ENCODE results near the gene DCC.

The DCC gene

DNA sequence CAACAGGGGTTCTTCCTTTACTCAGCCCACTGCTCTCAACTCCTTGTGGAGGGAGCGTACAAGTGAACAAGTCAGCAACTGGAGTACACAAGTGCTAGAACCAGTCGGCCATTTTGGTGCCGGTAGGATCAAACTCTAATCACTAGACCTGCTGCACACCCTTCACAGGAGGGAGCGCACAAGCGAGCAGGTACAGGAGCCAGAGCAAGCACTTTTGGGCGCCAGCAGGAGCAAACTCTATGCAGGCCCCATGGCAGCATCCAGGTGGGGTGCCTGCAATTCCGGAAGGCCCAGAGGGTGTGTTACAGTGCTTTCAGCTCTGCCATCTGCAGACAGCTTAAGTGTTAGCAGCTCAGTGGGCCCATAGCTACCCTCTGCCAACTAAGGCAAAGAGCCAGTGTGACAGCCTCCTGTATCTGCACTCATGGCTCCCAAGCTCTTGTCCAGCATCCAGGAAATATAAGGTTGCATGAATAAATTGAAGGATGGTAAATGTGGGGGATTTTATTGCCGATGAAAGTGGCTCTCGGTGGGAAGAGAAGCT is 426.1 kb downstream of the DCC start:
- TF ChIP-seq, protein P1, sequence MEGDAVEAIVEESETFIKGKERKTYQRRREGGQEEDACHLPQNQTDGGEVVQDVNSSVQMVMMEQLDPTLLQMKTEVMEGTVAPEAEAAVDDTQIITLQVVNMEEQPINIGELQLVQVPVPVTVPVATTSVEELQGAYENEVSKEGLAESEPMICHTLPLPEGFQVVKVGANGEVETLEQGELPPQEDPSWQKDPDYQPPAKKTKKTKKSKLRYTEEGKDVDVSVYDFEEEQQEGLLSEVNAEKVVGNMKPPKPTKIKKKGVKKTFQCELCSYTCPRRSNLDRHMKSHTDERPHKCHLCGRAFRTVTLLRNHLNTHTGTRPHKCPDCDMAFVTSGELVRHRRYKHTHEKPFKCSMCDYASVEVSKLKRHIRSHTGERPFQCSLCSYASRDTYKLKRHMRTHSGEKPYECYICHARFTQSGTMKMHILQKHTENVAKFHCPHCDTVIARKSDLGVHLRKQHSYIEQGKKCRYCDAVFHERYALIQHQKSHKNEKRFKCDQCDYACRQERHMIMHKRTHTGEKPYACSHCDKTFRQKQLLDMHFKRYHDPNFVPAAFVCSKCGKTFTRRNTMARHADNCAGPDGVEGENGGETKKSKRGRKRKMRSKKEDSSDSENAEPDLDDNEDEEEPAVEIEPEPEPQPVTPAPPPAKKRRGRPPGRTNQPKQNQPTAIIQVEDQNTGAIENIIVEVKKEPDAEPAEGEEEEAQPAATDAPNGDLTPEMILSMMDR (IDR thresholded peaks at IDR 0.05; ENCODE audit: borderline replicate concordance, insufficient read depth, low read depth, low read length): no peak

DNA sequence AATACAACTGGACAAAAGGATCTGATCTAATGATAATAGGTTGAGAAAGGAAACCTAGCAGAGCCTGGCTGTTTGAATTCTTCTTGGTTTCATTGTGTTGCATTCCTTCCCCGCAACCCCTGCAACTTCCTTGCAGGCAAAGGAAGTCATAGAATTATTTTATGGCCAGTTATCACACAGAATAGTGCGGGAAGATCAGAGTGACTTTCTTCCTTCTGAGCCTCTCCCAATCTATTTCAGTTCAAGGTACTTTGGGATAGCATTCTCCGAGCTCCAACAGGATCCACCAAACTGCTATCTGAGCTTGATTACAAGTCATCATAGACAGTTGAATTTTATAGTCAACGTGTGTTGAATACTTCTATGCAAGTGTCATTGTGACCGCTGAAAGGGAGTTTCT is 441.1 kb downstream of the DCC start:
- TF ChIP-seq, protein P1 (IDR thresholded peaks at IDR 0.05; ENCODE audit: borderline replicate concordance, insufficient read depth, low read depth, low read length): no peak
- H3K4me3 ChIP-seq (ENCODE audit: low read depth, low read length): no peak overlapping the region

More for the DNA sequence above, 426.1 kb downstream of the DCC start:
- H3K4me3 ChIP-seq (ENCODE audit: low read depth, low read length): no peak overlapping the region

DNA sequence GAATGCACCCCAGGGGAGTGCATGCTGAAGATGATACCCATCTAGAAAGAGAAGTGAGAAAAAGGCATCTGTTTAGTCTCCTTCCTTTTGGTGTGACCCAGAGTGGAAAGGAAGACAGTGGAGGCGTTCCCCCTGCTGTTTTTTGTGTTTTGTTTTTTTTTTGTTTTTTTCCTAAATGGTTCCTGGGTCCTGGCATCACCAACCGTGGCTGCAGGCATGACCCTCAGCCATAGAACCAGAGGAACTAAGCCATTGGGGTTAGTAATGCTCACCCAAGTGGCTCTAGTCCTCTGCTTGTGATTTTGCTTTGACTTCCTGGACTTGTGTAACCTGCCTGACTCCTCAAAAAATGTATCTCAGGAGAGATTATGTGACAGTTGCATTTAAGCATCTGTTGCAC is 451.3 kb downstream of the DCC start:
- H3K4me3 ChIP-seq (ENCODE audit: low read depth, low read length): no peak overlapping the region
- TF ChIP-seq, protein P1 (IDR thresholded peaks at IDR 0.05; ENCODE audit: borderline replicate concordance, insufficient read depth, low read depth, low read length): no peak

DNA sequence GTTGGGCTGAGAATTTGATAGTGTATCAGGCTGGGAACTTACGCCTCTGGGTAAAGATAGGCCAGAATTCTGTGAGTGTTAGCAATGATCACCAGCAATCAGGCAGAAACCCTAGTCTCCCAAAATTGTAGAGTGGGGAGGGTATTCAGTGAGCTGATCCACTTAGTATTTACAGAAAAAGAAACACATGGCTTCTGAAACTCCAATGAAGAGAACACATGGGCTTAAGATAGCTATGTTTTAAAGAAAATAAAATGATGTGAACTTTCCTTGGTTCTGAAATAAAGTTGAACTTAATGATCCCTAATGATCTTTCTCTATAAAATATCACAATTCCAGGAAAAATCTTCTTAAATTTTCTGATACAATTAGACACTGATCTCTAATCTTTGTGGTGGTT is 472.8 kb downstream of the DCC start:
- TF ChIP-seq, protein P1 (IDR thresholded peaks at IDR 0.05; ENCODE audit: borderline replicate concordance, insufficient read depth, low read depth, low read length): no peak
- no peak overlapping the region for H3K4me3 ChIP-seq (ENCODE audit: low read depth, low read length)

DNA sequence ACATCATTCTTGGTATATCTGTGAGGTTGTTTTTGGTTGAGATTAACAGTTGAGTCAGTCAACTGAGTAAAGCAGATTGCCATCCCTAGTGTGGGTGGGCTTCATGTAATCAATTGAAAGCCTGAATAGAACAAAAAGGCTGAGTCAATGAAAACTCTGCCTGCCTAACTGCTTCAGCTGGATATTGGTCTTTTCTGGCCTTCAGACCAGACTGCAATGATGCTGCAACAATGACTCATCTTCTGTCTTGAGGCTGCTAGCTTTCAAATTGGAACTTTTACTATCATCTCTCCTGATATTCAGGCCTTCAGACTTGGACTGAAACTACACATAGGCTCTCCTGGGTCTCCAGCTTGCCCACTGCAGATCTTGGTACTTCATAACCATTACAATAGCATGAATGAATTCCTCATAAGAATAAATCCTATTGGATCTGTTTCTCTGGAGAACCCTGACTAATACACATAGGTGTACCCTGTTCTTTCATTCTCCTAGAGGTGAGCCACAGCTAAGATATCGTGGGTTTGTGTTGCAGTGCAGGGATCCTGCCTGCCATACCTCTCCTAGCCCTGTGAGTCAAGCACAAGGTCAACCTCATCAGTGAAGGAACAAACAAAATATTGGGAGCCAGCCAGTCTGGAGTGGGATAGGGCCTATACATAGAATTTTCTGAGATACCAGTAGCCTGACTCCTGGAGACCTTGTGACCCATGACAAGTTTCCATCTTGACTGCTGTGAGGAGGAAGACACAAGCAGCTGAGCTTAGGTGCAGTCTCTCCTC is 473.8 kb downstream of the DCC start:
- H3K4me3 ChIP-seq (ENCODE audit: low read depth, low read length): no peak overlapping the region
- TF ChIP-seq, protein P1 (IDR thresholded peaks at IDR 0.05; ENCODE audit: borderline replicate concordance, insufficient read depth, low read depth, low read length): no peak

DNA sequence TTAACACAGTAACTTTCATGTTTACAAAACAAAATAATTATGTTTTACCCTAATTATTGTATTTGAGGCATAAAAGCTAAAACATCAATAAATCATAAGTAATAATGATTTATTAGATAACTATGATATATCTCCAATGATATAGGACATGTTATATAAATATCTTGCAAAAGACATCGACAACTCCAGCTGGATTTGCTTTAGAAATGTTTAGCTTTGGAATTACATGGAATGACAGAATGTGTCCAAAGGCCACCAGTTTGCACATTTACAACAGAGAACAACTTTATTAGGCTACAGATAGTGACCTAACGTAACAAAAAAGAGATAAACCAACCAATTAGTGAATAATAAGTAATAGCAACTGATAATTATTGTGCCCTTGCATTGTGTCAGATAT is 475.7 kb downstream of the DCC start:
- H3K4me3 ChIP-seq (ENCODE audit: low read depth, low read length): no peak overlapping the region
- TF ChIP-seq, protein P1 (IDR thresholded peaks at IDR 0.05; ENCODE audit: borderline replicate concordance, insufficient read depth, low read depth, low read length): no peak

DNA sequence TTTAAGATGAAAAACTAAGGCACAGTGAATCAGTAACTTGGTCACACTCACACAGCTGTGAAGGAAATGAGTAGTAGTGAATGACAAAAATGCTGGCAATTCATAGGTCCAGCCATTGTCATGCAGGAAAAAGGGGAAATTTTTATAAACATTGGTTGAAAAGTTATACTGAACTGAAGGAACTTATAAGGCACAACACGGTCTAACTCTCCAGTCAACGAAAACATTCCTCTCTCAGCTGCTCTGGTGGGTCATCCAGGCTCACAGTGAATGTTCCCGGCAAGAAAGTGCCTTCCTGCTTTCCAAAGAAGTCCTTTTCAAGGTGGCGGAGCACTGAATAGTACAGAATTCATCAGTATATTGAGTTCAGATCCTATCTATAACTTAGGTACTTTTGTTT is 476.1 kb downstream of the DCC start:
- H3K4me3 ChIP-seq (ENCODE audit: low read depth, low read length): no peak overlapping the region
- TF ChIP-seq, protein P1 (IDR thresholded peaks at IDR 0.05; ENCODE audit: borderline replicate concordance, insufficient read depth, low read depth, low read length): no peak
